Parathyroid adenoma (tissue), 2 donors: ENCODE results near the gene SYNDIG1.

ENCODE experiments used
- H2AFZ ChIP-seq: fragments of 300-600 bp; sonication (generic); one replicate; pipeline ENCODE4 v1.7.0; 2017; ENCODE audit warnings: antibody characterized with exemption, mild to moderate bottlenecking
- H3K27ac ChIP-seq: fragments of 300-600 bp; sonication (generic); one replicate; pipeline ENCODE4 v1.7.0; 2017
- H3K27me3 ChIP-seq: fragments of 300-600 bp; sonication (generic); one replicate; pipeline ENCODE4 v1.7.0; 2017; ENCODE audit warnings: low read length; ENCODE audit not compliant: control insufficient read depth, insufficient read depth
- H3K36me3 ChIP-seq: fragments of 300-600 bp; sonication (generic); one replicate; pipeline ENCODE4 v1.7.0; 2017; ENCODE audit warnings: low read length; ENCODE audit not compliant: control insufficient read depth, insufficient read depth
- H3K4me1 ChIP-seq: fragments of 300-600 bp; sonication (generic); one replicate; pipeline ENCODE4 v1.7.0; 2017; ENCODE audit warnings: control low read depth
- H3K4me2 ChIP-seq: fragments of 300-600 bp; sonication (generic); one replicate; pipeline ENCODE4 v1.7.0; 2017; ENCODE audit warnings: low read length
- H3K4me3 ChIP-seq: fragments of 300-600 bp; sonication (generic); one replicate; pipeline ENCODE4 v1.7.0; 2017; ENCODE audit warnings: low read depth, low read length
- H3K79me2 ChIP-seq: fragments of 300-600 bp; sonication (generic); one replicate; pipeline ENCODE4 v1.7.0; 2017; ENCODE audit warnings: control low read depth
- H3K9ac ChIP-seq: fragments of 300-600 bp; sonication (generic); one replicate; pipeline ENCODE4 v1.7.0; 2017; ENCODE audit warnings: mild to moderate bottlenecking
- H3K9me3 ChIP-seq: fragments of 300-600 bp; sonication (generic); one replicate; pipeline ENCODE4 v1.7.0; 2017; ENCODE audit warnings: low read length; ENCODE audit not compliant: control insufficient read depth
- CTCF ChIP-seq: fragments of 300-600 bp; sonication (generic); IDR thresholded peaks from one replicate; pipeline ENCODE4 v1.7.0; 2017; ENCODE audit warnings: antibody characterized with exemption, mild to moderate bottlenecking
- donor health status: primary hyperparathyroidism.

SYNDIG1 gene

GRCh38 chr20:24545168-24545567, 75.7 kb downstream of the SYNDIG1 start:
- Histone ChIP-seq H3K9ac (no peak overlapping the region), H3K4me3 (no peak overlapping the region), H3K79me2 (no peaks in the 10 kb centered on the region), H3K36me3 (no peaks in the 10 kb centered on the region), H3K27ac (no peak overlapping the region), H3K27me3 (no peaks in the 10 kb centered on the region), H3K9me3 (no peaks in the 10 kb centered on the region), H3K4me1 (no peaks in the 10 kb centered on the region), H2AFZ (no peak overlapping the region), H3K4me2 (no peak overlapping the region)
- TF ChIP-seq CTCF: no peak

- Histone ChIP-seq H3K9ac (no peak overlapping the region), H3K27me3 (no peaks in the 10 kb centered on the region), H3K9me3 (no peaks in the 10 kb centered on the region), H3K27ac (no peak overlapping the region), H2AFZ (no peak overlapping the region), H3K4me3 (no peak overlapping the region), H3K4me1 (no peaks in the 10 kb centered on the region), H3K79me2 (no peaks in the 10 kb centered on the region), H3K36me3 (no peaks in the 10 kb centered on the region), H3K4me2 (no peak overlapping the region)
- TF ChIP-seq CTCF: no peak
Observed at GRCh38 chr20:24546232-24546892, 76.9 kb downstream of the SYNDIG1 start.

- H3K27me3 ChIP-seq: no peaks in the 10 kb centered on the region
- no peak overlapping the region for H2AFZ ChIP-seq
- no peaks in the 10 kb centered on the region for H3K9me3 ChIP-seq
- H3K36me3 ChIP-seq: no peaks in the 10 kb centered on the region
- H3K9ac ChIP-seq: no peak overlapping the region
- no peak overlapping the region for H3K4me3 ChIP-seq
- no peaks in the 10 kb centered on the region for H3K79me2 ChIP-seq
- H3K4me1 ChIP-seq: no peaks in the 10 kb centered on the region
- H3K27ac ChIP-seq: no peak overlapping the region
- TF ChIP-seq CTCF: no peak
- H3K4me2 ChIP-seq: no peak overlapping the region
Observed at GRCh38 chr20:24547967-24548366, 78.5 kb downstream of the SYNDIG1 start.

- no peak overlapping the region for H3K9ac ChIP-seq
- H3K4me3 ChIP-seq: no peak overlapping the region
- H3K27ac ChIP-seq: no peak overlapping the region
- H3K4me1 ChIP-seq: no peaks in the 10 kb centered on the region
- H3K79me2 ChIP-seq: no peaks in the 10 kb centered on the region
- H3K27me3 ChIP-seq: no peaks in the 10 kb centered on the region
- H2AFZ ChIP-seq: no peak overlapping the region
- no peak for TF ChIP-seq CTCF
- no peaks in the 10 kb centered on the region for H3K9me3 ChIP-seq
- H3K4me2 ChIP-seq: no peak overlapping the region
- H3K36me3 ChIP-seq: no peaks in the 10 kb centered on the region
Observed at GRCh38 chr20:24559114-24559732, 89.8 kb downstream of the SYNDIG1 start.
